PC-3 (cell line): Measurements from ENCODE around the gene ROCK2.

Source experiments
- EZH2 ChIP-seq: fragments of 300-600 bp; sonication (generic); IDR thresholded peaks from one replicate; pipeline ENCODE4 v1.6.1; 2017; ENCODE audit warnings: antibody characterized with exemption, mild to moderate bottlenecking, low read length; ENCODE audit not compliant: unreplicated experiment
- EZH2phosphoT487 ChIP-seq: fragments of 300-600 bp; sonication (generic); IDR thresholded peaks from 2 replicates; pipeline ENCODE4 v1.6.1; 2018; ENCODE audit warnings: mild to moderate bottlenecking, antibody characterized with exemption, low read length, borderline replicate concordance
- TF ChIP-seq, protein P1 (sequence below): fragments of 300-600 bp; sonication (generic); conservative IDR thresholded peaks from 2 replicates; pipeline ENCODE4 v1.5.1; 2017; ENCODE audit warnings: antibody characterized with exemption, low read depth, mild to moderate bottlenecking, low read length

DNA sequence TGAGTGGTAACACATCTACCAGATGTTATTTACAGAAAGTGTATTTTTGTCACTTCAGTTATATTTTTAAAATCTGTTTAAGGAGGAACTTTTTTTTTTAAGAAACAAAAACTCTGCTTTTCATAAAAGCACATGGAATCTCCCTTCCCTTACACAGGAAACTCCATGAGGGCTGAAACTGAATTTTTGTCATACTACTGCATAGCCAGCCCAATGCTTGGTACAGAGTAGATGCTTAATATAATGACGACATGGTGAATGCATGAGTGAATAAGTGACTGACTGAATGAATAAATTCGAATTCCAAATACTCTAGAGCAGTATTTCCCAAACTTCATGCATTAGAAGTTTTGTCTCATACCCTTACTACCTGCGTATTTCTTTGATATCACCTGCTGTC, 86.5 kb downstream of the ROCK2 start:
- TF ChIP-seq, protein P1, sequence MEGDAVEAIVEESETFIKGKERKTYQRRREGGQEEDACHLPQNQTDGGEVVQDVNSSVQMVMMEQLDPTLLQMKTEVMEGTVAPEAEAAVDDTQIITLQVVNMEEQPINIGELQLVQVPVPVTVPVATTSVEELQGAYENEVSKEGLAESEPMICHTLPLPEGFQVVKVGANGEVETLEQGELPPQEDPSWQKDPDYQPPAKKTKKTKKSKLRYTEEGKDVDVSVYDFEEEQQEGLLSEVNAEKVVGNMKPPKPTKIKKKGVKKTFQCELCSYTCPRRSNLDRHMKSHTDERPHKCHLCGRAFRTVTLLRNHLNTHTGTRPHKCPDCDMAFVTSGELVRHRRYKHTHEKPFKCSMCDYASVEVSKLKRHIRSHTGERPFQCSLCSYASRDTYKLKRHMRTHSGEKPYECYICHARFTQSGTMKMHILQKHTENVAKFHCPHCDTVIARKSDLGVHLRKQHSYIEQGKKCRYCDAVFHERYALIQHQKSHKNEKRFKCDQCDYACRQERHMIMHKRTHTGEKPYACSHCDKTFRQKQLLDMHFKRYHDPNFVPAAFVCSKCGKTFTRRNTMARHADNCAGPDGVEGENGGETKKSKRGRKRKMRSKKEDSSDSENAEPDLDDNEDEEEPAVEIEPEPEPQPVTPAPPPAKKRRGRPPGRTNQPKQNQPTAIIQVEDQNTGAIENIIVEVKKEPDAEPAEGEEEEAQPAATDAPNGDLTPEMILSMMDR, result no peak
- TF ChIP-seq EZH2 (no peak), EZH2phosphoT487 (no peak)
